Endothelial cell (in vitro differentiated cells): ENCODE data around the gene YAE1. TPM values are rescaled to one million over a fixed set of nuclear protein-coding genes. Genes with fewer than 3 reads are reported as not detected.

Experiments
- DNase-seq: peaks from one replicate; pipeline ENCODE4 v3.0.0; 2021; ENCODE audit warnings: low spot score
- H3K27ac Mint-ChIP-seq: one replicate; pipeline ENCODE4 v1.8.0; 2021; ENCODE audit warnings: mixed read lengths, inconsistent platforms; ENCODE audit not compliant: unreplicated experiment
- H3K27me3 Mint-ChIP-seq: one replicate; pipeline ENCODE4 v1.8.0; 2021; ENCODE audit warnings: mild to moderate bottlenecking, moderate library complexity, mixed read lengths, inconsistent platforms; ENCODE audit not compliant: unreplicated experiment
- H3K36me3 Mint-ChIP-seq: one replicate; pipeline ENCODE4 v1.8.0; 2021; ENCODE audit warnings: mild to moderate bottlenecking, low read depth, mixed read lengths, inconsistent platforms; ENCODE audit not compliant: unreplicated experiment
- H3K4me1 Mint-ChIP-seq: one replicate; pipeline ENCODE4 v1.8.0; 2021; ENCODE audit warnings: mild to moderate bottlenecking, mixed read lengths, inconsistent platforms; ENCODE audit not compliant: unreplicated experiment
- H3K4me3 Mint-ChIP-seq: one replicate; pipeline ENCODE4 v1.8.0; 2021; ENCODE audit warnings: mild to moderate bottlenecking, mixed read lengths, inconsistent platforms; ENCODE audit not compliant: unreplicated experiment
- H3K9me3 Mint-ChIP-seq: one replicate; pipeline ENCODE4 v1.8.0; 2021; ENCODE audit warnings: mixed read lengths, inconsistent platforms; ENCODE audit not compliant: unreplicated experiment
- long read RNA-seq: library from polyadenylated mRNA; unstranded; transcript quantifications from one replicate; pipeline ENCODE4 v2.0.0, GENCODE V29; 2020; ENCODE audit not compliant: unreplicated experiment
- total RNA-seq: library from RNA; stranded (reverse); fragmentation: NEBNext Ultra II Directional; extraction: Animal tissue kit (Norgen Biotek cat#: 25700); gene quantifications from one replicate; pipeline ENCODE4 v1.2.1, GENCODE V29; 2021; ENCODE audit not compliant: unreplicated experiment
- TF ChIP-seq, protein P1 (sequence below): fragments of 200-600 bp; sonication (generic); IDR thresholded peaks from one replicate; pipeline ENCODE4 v1.5.0; 2021; ENCODE audit warnings: antibody characterized with exemption; ENCODE audit not compliant: unreplicated experiment

The YAE1 gene, protein sequence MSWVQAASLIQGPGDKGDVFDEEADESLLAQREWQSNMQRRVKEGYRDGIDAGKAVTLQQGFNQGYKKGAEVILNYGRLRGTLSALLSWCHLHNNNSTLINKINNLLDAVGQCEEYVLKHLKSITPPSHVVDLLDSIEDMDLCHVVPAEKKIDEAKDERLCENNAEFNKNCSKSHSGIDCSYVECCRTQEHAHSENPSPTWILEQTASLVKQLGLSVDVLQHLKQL
- total RNA-seq = 13.4 TPM
- long read RNA-seq, partial matches to known transcripts = 0 of 7 reads
- long read RNA-seq, other reads (novel, unspliced or antisense) = 2 of 7 reads

DNA sequence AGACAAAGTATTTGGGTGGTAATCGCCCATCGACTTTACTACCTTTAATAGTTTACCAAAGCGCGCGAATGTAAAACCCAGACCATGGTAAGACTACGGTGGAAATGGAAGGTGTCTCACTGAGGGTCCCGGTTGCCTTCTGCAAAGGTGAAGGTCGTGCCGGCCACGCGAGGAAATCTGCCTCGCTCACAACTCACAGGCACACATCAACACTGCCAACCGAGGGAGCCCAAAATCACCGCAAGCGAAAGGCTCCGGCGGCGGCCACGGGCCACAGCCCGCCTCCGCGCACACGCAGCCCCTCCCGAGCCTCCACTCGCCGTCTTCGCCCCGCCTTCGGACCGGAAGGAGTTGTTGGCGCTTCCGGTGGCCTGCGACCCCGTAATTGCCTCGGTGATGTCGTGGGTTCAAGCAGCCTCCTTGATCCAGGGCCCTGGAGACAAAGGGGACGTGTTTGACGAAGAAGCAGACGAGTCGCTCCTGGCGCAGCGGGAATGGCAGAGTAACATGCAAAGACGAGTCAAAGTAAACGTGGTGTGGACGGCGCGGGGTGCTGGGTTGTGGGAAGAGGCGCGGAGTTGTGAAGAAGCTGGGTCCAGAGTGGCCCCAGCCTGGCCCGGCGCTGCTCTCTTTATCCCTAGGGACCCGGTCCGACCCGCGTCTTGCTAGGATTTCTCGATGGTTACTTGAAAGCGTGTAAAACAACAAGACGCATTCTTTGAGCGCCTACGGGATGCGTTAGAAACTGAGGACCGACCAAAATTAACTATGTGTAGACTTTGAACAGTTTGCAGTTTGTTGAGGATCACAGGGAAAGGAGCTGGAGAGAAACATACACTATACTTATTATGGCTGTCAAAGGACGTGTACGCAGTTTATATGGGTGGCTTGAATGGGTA lies at the start of gene YAE1:
Gene YAE1 (plus strand): TSS at position 382 of the 899 bp plus-strand sequence. CDS start 15 bp downstream, at position 397.
- H3K36me3 Mint-ChIP-seq = no peaks in the 10 kb centered on the region
- peaks cover 11% of the 10 kb centered on the region for H3K4me1 Mint-ChIP-seq
- H3K4me3 Mint-ChIP-seq = peak within 1 kb of the TSS; percentile 99
- TF ChIP-seq, protein P1, sequence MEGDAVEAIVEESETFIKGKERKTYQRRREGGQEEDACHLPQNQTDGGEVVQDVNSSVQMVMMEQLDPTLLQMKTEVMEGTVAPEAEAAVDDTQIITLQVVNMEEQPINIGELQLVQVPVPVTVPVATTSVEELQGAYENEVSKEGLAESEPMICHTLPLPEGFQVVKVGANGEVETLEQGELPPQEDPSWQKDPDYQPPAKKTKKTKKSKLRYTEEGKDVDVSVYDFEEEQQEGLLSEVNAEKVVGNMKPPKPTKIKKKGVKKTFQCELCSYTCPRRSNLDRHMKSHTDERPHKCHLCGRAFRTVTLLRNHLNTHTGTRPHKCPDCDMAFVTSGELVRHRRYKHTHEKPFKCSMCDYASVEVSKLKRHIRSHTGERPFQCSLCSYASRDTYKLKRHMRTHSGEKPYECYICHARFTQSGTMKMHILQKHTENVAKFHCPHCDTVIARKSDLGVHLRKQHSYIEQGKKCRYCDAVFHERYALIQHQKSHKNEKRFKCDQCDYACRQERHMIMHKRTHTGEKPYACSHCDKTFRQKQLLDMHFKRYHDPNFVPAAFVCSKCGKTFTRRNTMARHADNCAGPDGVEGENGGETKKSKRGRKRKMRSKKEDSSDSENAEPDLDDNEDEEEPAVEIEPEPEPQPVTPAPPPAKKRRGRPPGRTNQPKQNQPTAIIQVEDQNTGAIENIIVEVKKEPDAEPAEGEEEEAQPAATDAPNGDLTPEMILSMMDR = no peak
- peak; percentile 69 for DNase-seq
- H3K9me3 Mint-ChIP-seq = no peaks in the 10 kb centered on the region
- peak within 1 kb of the TSS; percentile 95 for H3K27ac Mint-ChIP-seq
- no peaks in the 10 kb centered on the region for H3K27me3 Mint-ChIP-seq

DNA sequence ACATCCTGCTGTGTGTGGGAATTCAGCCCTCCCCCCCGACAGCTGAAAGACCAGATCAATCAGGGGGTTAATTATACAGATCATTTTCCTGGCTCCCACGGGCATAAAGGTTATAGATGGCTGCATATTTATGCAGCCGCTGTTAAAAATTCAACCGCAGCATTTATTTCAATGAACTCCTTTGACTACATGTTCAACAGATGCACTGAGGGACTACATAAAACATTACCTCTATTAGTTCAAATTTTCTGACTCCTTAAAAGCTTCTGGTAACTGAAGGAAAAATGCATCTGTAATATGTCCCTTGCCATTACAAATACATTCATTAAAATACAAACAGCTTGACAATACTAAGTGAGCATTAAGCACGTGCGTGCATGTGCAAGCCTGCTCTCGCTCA lies 49.7 kb upstream of the YAE1 start:
- Mint-ChIP-seq H3K27ac (no peak overlapping the region), H3K27me3 (peaks cover 4% of the 10 kb centered on the region), H3K9me3 (no peaks in the 10 kb centered on the region), H3K36me3 (no peaks in the 10 kb centered on the region), H3K4me1 (peaks cover 8% of the 10 kb centered on the region), H3K4me3 (no peak overlapping the region)
- DNase-seq = no peak
- TF ChIP-seq, protein P1 = no peak

DNA sequence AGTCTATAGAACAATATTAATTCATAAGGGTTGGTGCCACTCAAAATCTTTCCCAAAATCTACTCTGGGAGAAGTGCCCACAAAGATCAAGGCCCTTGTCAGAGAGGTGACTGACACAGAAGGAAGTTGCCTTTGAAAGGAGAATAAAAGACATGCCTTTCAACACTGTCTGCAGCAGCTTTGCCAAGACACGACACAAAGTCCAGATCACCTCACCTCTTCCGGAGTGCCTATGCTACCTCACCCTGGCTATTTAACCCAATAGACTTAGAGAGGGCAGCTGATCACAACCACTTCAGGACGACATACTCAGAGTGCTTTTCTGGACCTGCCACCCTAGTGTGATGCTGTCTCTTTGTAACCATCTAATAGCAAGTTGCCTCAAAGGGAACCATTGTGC lies 49.0 kb upstream of the YAE1 start:
- DNase-seq = no peak
- Mint-ChIP-seq H3K36me3 (no peaks in the 10 kb centered on the region), H3K27me3 (no peaks in the 10 kb centered on the region), H3K9me3 (no peaks in the 10 kb centered on the region), H3K4me3 (no peak overlapping the region), H3K4me1 (peaks cover 8% of the 10 kb centered on the region), H3K27ac (no peak overlapping the region)
- TF ChIP-seq, protein P1 = no peak

DNA sequence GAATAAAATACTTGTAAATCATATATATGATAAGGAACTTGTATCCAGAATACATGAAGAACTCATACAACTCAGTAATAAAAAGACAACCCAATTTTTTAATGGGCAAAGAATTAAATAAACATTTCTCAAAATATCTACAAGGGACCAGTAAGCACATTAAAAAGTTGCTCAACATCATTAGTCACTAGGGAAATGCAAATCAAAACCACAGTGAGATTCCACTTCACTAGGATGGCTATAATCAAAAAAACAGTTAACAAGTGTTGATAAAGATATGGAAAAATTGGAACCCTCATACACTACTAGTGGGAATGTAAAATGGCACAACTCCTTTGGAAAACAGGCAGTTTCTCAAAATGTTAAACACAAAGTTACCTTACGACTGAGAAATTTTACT lies 40.3 kb upstream of the YAE1 start:
- H3K27ac Mint-ChIP-seq = no peak overlapping the region
- H3K27me3 Mint-ChIP-seq = no peaks in the 10 kb centered on the region
- H3K9me3 Mint-ChIP-seq = no peaks in the 10 kb centered on the region
- H3K4me3 Mint-ChIP-seq = no peak overlapping the region
- TF ChIP-seq, protein P1 = no peak
- no peaks in the 10 kb centered on the region for H3K36me3 Mint-ChIP-seq
- no peak for DNase-seq
- H3K4me1 Mint-ChIP-seq = no peaks in the 10 kb centered on the region
